ENCODE measurements around the gene CNOT2.

Gene CNOT2

DNA sequence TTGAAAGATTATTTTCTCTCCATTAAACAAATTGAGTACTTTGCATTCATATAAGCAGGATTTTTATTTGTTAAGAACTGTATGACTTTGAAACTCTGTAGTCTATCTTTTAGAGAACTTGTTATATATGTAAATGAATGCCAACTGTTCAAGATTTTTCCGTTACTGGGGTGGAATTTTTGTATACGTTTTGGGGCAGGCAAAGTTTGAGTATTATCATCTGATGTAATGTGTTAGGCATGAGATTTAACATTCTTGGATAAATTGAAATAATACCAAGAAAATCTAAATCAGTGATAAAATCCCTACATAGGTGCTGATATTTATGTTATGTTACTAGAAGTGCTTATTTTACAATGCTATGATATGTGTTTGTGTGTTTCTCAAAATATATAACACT is 8.4 kb downstream of the CNOT2 start:
- no peak for DNase-seq

DNA sequence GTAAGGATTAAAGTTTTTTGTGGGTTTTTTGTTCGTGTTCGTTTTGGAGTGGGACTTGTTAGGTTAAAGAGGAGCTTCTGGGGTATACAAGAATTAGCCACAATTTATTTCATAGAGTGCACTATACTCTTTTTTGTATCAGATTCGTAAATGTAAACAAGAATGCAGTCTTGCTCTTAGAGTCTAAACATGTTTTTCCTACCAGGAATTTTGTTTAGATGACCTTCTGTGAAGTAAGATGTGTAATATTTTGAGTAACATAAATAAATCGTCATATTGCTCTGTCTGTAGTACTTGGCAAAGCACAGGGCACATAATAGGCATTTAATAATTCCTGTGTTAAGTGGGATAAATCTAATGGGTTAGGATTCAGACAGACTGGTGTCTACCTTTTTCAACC is 9.6 kb downstream of the CNOT2 start:
- DNase-seq: no peak

DNA sequence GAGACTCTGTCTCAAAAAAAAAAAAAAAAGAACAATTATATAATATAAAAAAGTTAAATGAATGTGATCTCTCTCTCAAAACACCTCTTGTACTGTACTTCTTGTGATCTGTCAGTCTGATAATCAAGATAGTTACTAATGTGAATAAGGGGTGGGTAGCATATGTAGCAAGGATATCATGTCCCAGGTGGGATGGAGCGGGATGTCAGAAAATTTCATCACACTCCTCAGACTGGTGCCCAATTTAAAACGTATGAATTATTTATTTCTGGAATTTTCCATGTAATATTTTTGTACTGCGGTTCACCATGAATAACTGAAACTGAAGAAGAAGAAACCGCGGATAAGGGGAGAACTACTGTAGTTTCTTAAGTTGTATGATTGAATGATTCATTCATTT is 11.0 kb downstream of the CNOT2 start:
- no peak for DNase-seq

GRCh38 chr12:70254846-70255245 is 11.6 kb downstream of the CNOT2 start:
- DNase-seq: no peak

- no peak for DNase-seq
These were observed 12.1 kb downstream of the CNOT2 start for GRCh38 chr12:70255311-70255710.

DNA sequence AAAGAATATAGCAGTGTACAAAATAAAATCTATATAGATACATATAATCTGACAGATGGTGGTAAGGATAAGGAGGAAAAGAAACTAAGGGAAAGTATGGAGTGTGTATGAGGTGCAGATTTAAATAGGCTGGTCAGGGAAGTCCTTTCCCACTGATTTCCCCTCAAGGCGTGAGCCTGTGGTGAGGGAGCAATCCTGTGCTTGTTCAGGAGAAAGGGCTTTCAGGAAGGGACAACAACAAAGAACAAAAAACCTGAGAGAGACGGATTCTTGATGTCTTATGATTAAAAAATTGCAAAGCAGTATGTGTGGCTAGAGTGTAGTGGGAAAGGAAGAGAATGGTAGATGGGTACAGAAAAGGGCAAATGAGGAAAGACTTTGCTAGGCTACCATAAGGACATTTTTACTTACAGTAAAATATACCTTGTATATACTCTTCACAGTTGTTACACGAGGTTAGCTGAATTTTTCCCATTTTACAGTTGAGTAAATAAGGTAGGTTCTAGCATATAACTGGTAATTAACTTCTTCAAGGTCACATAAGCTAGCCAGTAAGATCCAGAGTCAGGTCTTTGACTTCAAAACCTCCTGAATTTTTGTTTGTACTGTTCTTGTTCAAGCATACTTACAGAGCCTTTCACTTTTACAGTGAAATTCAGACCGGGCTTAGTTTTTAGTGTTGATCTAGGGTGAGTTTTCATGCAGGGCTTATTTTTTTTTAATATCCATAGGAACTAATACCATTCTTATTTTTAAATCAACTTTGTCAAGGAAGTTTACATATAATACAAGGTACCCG is 15.6 kb downstream of the CNOT2 start:
- no peak for DNase-seq

DNA sequence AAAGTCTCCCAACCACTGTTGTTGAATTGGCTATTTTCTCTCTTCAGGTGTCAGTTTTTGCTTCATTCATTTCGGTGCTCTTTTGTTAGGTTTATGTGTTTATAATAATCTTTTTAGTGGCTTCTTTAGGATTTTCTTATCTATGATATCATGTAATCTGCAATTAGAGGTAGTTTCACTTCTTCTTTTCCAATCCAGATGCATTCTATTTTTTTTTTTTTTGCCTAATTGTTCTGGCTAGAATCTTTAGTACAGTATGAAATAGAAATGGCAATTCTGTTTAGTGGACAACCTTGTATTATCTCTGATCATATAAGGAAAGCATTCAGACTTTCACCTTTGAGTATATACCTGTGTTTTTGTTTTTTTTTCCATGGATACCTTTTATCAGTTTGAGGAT is 17.4 kb downstream of the CNOT2 start:
- no peak for DNase-seq

DNA sequence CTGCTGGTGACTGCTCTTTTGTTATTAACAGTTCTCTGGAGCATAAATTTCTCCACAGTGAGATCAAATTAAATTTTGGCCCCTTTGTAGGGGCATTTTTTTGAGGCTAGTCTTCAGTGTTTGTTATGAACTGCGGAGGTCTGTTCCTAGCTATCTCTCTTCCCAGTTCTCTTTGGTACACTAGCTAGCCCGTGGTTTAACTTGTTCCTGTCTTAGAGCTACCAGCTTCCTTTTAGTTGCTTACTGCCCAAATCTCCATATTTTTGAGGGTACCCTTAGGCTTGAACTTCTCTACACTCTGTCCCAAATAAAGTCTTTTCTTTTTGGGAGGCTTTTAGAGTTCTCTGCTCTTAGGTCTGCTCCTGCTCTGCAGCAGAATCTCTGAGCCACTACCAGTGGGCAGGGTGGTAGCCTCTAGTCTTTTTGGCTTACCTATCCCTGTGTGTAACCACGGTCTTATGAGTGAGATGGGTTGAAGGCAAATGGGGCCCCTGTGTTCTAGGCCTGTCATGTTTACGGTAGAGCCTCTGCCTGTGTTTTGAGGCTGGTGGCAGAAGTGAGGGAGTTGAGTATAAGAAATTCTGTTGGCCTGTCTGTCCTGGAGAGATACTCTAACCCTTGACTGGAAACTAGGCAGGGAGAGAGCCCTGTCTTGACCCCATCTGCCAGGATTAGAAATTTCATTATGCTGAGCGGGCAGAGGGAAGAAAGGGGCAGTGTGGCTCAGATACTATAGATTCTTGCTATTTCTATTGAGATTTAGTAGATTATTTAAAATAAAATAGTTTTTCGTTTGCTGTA is 21.0 kb downstream of the CNOT2 start:
- DNase-seq: no peak

GRCh38 chr12:70265132-70265531 is 21.9 kb downstream of the CNOT2 start:
- DNase-seq: no peak

DNA sequence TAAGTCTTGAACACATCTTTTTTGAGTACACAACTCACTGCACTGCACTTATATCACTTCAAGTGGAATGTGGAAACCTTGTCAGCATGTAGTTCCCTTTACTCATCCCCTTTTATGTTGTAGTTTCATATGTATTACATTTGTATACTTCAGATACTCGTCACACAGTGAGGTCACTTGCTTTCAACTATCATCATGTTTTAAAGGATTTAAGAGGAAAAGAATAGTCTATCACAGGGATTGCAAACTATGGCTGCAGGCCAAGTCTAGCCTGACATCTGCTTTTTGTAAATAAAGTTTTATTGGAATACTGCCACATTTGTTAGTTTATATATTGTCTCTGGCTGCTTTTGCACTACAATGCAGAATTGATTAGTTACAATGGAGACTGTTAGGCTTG is 24.3 kb downstream of the CNOT2 start:
- DNase-seq: no peak

GRCh38 chr12:70268972-70269371 is 25.7 kb downstream of the CNOT2 start:
- DNase-seq: no peak

- DNase-seq: no peak
These were observed 26.9 kb downstream of the CNOT2 start for GRCh38 chr12:70270108-70270507.

DNA sequence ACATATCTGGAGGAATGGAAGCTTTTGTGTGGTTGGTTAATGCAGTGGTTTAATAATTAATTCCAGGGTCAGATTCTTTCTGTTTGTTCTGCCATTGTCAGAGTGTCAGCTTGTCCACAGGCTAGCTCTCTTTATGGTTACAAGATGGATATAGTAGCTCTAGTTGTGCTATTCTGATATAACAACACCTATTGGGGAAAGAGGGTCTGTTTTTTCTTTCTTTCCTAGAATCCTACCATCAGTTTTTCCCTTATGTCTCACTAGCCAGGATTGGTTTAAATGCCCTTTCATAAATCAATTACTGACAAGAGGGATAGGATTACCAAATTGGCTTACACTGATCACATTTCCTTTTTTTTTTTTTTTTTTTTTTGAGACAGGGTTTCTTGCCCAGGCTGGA is 27.8 kb downstream of the CNOT2 start:
- no peak for DNase-seq

DNA sequence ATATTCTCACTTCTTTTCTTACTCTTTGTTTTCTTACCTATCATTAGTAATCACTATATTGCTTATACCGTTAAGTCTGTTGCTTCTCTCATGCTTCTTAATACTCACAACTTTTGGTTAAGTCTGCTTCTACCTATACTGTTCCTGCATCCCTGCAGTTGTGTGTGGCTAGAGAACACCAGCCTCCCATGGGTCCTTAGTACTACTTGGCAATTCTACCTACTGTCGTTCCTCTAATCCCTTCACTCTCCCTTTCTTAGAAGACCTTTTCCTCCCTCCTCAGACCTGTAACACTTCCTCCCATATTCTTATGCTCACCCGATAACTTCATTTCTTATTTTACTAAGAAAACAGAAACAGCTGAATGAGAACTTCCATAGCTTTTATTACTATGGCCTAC is 29.3 kb downstream of the CNOT2 start:
- DNase-seq: no peak

GRCh38 chr12:70275045-70275444 is 31.8 kb downstream of the CNOT2 start:
- DNase-seq: no peak

- no peak for DNase-seq
These were observed 34.7 kb downstream of the CNOT2 start for GRCh38 chr12:70277973-70278372.

DNA sequence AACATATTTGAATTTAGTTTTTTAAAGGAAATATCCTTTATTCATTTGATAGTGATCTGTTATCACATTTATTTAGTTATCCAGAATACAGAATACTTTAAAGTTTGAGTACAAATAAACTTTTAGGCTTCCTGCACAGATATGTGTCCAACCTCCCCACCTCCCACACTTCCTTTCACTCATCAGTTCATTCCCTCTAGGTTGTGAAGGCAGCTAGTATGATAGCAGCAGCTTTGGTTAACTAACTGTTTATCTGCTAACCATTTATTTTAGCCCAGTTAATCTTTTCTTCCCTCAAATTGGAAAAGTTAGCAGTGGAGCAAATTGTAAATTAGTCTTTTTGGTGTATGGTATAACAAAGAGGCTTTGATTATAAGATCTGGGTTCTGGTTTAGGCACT is 35.7 kb downstream of the CNOT2 start:
- no peak for DNase-seq

DNA sequence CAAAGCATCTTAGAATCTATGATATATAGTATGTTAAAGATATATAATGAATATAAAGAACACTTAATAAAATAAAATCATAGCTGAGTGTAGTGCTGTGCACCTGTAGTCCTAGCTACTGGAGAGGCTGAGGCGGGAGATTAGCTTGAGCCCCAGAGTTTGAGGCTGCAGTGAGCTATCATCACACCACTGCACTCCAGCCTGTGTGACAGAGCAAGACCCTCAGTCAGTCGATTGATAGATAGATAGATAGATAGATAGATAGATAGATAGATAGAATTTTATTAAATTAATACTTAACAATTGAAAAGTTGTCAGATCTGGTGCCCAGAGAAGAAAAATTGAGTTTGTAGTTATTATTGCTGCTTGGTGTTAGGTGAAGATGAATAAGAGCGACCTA is 40.0 kb downstream of the CNOT2 start:
- DNase-seq: no peak

GRCh38 chr12:70288817-70289216 is 45.6 kb downstream of the CNOT2 start:
- no peak for DNase-seq

DNA sequence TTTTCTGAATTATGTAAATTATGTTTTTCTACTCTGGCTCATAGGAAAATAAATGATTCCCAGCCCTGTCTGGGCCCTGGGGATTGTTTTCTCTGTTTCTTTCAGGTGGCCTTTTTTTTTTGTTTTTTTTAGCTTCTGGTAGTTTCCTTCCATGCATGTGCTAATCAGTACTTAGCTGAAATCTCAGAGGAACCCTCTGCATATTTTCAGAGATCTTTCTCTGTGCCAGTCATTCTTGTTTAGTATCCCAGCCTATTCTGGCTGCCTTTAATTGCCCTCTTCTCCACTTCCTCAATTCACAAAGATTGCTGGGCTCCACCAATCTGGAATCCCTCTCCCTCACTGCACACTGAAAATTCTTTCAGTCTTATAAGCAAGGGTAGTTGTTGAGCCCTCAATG is 46.9 kb downstream of the CNOT2 start:
- DNase-seq: no peak

DNA sequence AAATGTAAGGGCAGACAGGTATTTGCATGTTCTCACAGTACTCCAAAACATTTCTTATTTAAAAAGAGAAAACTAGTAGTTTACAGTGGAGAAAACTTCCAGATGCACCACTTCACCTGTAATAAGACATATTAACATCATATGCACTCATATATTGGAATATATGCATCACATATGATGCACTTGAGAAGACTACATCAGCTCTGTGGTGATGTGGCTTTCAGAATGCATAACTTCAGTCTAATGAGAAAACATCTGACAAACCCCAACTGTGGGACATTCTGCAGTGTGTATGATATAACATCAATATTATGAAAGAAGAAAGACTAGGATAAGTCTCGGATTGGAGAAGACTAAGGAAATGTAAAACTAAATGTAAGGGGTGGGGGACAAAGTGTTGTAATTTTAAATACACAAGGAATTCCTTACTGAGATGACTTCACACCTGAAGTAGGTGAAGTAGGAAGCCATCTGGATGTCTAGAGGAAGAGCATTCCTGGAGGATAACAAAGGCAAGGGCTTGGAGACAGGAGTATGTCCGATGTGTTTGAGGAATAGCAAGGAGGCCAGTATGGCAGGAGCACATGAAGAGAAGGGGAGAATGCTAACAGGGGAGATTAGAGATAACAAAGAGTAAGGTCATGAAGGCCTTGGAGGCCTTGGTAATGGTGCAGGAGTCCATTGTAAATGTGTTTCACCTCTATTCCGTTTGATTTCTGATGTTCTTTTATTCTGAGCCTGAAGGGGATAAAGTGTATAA is 49.0 kb downstream of the CNOT2 start:
- DNase-seq: no peak

DNA sequence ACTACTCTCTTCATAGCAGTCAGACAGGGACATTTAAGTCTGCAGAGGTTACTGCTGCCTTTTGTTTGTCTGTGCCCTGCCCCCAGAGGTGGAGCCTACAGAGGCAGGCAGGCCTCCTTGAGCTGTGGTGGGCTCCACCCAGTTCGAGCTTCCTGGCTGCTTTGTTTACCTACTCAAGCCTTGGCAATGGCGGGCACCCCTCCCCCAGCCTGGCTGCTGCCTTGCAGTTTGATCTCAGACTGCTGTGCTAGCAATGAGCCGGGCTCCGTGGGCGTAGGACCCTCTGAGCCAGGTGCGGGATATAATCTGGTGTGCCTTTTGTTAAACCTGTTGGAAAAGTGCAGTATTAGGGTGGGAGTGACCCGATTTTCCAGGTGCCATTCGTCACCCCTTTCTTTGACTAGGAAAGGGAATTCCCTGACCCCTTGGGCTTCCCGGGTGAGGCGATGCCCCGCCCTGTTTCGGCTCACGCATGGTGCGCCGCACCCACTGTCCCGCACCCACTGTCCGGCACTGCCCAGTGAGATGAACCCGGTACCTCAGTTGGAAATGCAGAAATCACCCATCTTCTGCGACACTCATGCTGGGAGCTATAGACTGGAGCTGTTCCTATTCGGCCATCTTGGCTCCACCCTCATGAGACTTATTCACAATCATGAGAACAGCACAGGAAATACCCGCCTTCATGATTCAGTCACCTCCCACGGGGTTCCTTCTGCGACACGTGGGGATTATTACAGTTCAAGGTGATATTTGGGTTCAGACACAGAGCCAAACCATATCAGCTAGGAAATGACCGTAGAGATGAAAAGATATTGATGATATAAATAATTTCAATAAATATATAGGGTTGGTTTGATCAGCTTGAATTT is 61.7 kb downstream of the CNOT2 start:
- DNase-seq: peak; percentile 40 to 41

- no peak for DNase-seq
These were observed 62.6 kb downstream of the CNOT2 start for GRCh38 chr12:70305794-70306193.

All from activated CD4-positive, alpha-beta T cell treated with anti-CD3 and anti-CD28 coated beads, Interleukin-2, amount 50 U/mL, for 4 hours (primary cell).